OCI-LY3 (cell line): ENCODE data around the gene VPS25.
"Not testable (repeated sequence)": the region's sequence is repeated elsewhere in the genome, so short reads cannot be mapped to it uniquely, and the experiment has no call there.

ENCODE experiments used
- H2AFZ ChIP-seq: fragments of 200-600, 300-600 bp; shearing (Covaris generic); 2 replicates; pipeline ENCODE4 v1.6.0; 2014; ENCODE audit warnings: antibody characterized with exemption, low read depth, low read length
- H3K27ac ChIP-seq: fragments of 200-600, 300-600 bp; sonication (generic); 2 replicates; pipeline ENCODE4 v1.5.1; 2014; ENCODE audit warnings: mild to moderate bottlenecking, low read length, moderate library complexity, mixed read lengths
- H3K27me3 ChIP-seq: fragments of 200-600, 300-600 bp; sonication (generic); 2 replicates; pipeline ENCODE4 v1.6.1; 2014; ENCODE audit warnings: low read depth, low read length, mixed read lengths
- H3K36me3 ChIP-seq: fragments of 200-600, 300-600 bp; sonication (generic); replicated peaks from 2 replicates; pipeline ENCODE3; 2014; ENCODE audit warnings: low read depth, low read length, mixed read lengths
- H3K4me1 ChIP-seq: fragments of 300-600, 200-600 bp; sonication (generic); 2 replicates; pipeline ENCODE4 v1.6.1; 2014; ENCODE audit warnings: low read length, mixed read lengths
- H3K4me2 ChIP-seq: fragments of 200-600, 300-600 bp; sonication (generic); 2 replicates; pipeline ENCODE4 v1.6.1; 2014; ENCODE audit warnings: low read length, mixed read lengths
- H3K4me3 ChIP-seq: fragments of 300-600, 200-600 bp; sonication (generic); 2 replicates; pipeline ENCODE4 v1.5.1; 2014; ENCODE audit warnings: antibody characterized with exemption, mild to moderate bottlenecking, low read length, moderate library complexity
- H3K79me2 ChIP-seq: fragments of 300-600, 200-600 bp; shearing (Covaris generic); 2 replicates; pipeline ENCODE4 v1.6.1; 2014; ENCODE audit warnings: mild to moderate bottlenecking, low read length, mixed read lengths
- H3K9ac ChIP-seq: fragments of 300-600, 200-600 bp; shearing (Covaris generic); 2 replicates; pipeline ENCODE4 v1.6.0; 2014; ENCODE audit warnings: mild to moderate bottlenecking, low read length, moderate library complexity
- H3K9me3 ChIP-seq: fragments of 200-600, 300-600 bp; shearing (Covaris generic); 2 replicates; pipeline ENCODE4 v1.6.1; 2014; ENCODE audit warnings: low read length, mixed read lengths; ENCODE audit not compliant: insufficient read depth
- H4K20me1 ChIP-seq: fragments of 200-600, 300-600 bp; sonication (generic); 2 replicates; pipeline ENCODE4 v1.6.1; 2016; ENCODE audit warnings: low read length, mixed read lengths; ENCODE audit not compliant: insufficient read depth
- EZH2phosphoT487 ChIP-seq: fragments of 200-600 bp; shearing (Covaris generic); IDR thresholded peaks from 2 replicates; pipeline ENCODE4 v1.6.1; 2018; ENCODE audit warnings: antibody characterized with exemption, mixed run types, low read depth
- TF ChIP-seq, protein P1 (sequence below): fragments of 200-600, 300-600 bp; sonication (generic); IDR thresholded peaks from 2 replicates; pipeline ENCODE4 v1.5.1; 2014; ENCODE audit warnings: antibody characterized with exemption, low read length, low read depth

The VPS25 gene

DNA sequence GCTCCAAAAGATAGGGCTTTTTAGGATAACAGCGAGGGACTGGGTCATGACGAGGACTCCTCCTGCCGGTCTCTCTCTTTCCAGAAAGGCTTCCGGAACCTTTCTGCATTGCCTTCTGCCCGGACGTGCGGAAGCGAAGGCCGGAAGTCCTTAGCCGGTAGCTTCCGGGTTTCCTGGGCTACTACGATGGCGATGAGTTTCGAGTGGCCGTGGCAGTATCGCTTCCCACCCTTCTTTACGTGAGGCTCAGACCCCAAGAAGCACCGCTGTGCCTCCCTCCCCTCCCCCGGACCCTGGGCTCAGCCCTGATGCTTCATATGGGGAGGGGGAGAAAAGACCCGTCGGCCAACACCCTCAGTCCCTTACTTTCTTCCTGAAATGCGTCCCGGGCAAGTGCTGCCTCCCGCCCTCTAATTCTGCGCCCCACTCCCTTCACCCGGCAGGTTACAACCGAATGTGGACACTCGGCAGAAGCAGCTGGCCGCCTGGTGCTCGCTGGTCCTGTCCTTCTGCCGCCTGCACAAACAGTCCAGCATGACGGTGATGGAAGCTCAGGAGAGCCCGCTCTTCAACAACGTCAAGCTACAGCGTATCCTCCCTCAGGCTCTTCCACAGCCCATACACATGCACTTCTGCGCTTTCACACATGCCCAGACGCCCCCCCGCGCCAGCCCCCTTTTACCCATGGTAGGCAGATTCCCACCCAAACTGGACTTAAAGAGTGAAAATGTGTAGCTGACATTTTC, at the start of gene VPS25:
Gene VPS25, plus strand, starts transcription at position 160 of the 746 bp plus-strand sequence. Its CDS starts 27 bp downstream, at position 187.
- peak within 1 kb of the TSS; percentile 89 for H2AFZ ChIP-seq
- TF ChIP-seq EZH2phosphoT487: no peak
- TF ChIP-seq, protein P1, sequence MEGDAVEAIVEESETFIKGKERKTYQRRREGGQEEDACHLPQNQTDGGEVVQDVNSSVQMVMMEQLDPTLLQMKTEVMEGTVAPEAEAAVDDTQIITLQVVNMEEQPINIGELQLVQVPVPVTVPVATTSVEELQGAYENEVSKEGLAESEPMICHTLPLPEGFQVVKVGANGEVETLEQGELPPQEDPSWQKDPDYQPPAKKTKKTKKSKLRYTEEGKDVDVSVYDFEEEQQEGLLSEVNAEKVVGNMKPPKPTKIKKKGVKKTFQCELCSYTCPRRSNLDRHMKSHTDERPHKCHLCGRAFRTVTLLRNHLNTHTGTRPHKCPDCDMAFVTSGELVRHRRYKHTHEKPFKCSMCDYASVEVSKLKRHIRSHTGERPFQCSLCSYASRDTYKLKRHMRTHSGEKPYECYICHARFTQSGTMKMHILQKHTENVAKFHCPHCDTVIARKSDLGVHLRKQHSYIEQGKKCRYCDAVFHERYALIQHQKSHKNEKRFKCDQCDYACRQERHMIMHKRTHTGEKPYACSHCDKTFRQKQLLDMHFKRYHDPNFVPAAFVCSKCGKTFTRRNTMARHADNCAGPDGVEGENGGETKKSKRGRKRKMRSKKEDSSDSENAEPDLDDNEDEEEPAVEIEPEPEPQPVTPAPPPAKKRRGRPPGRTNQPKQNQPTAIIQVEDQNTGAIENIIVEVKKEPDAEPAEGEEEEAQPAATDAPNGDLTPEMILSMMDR: no peak
- no peaks in the 10 kb centered on the region for H3K27me3 ChIP-seq
- H3K79me2 ChIP-seq: peaks cover 9% of the 10 kb centered on the region
- no peaks in the 10 kb centered on the region for H4K20me1 ChIP-seq
- peak within 1 kb of the TSS; percentile 88 for H3K4me2 ChIP-seq
- no peaks in the 10 kb centered on the region for H3K9me3 ChIP-seq
- peak within 1 kb of the TSS; percentile 74 for H3K27ac ChIP-seq
- peak within 1 kb of the TSS; percentile 98 for H3K9ac ChIP-seq
- H3K4me1 ChIP-seq: peaks cover 29% of the 10 kb centered on the region
- peak within 1 kb of the TSS; percentile 93 for H3K4me3 ChIP-seq
- H3K36me3 ChIP-seq: peaks cover 21% of the 10 kb centered on the region

DNA sequence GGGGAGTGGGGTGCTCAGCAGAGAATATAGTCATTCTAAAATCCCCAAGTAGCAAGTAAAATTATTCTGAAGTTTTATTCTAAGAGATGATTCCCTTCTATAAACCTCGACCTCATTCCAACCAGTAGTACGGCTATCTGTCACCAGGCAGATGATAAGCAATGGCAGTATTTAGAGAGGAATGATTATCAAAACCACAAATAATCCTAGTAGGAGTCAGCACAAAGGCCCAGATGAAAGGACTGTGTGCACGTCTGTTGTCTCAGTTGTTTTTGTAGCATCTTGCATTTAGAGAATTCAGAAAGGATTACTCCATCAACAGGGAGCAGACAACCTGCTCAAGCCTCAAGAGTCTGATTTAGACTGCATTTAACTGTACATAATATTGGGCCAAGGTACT, 49.6 kb upstream of the VPS25 start:
- Histone ChIP-seq H2AFZ (no peak overlapping the region), H3K4me2 (no peak overlapping the region)

DNA sequence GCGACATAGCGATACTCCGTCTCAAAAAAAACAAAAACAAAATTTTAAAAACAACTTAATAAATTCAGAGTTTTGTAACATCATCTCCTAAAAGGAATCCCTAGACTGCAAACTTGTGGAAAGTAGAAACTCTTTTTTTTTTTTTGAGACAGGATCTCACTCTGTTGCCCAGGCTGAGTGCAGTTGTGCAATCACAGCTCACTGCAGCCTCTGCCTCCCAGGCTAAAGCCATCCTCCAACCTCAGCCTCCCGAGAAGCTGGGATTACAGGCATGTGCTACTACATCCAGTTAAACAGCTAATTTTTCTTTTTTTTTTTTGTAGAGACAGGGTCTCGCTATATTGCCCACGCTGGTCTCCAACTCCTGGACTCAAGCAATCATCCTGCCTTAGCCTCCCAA, 48.1 kb upstream of the VPS25 start:
- TF ChIP-seq EZH2phosphoT487: no peak
- TF ChIP-seq, protein P1: no peak
- H3K36me3 ChIP-seq: peaks cover 28% of the 10 kb centered on the region
- H3K79me2 ChIP-seq: no peaks in the 10 kb centered on the region
- no peaks in the 10 kb centered on the region for H4K20me1 ChIP-seq
- no peaks in the 10 kb centered on the region for H3K4me1 ChIP-seq
- H2AFZ ChIP-seq: no peak overlapping the region
- no peaks in the 10 kb centered on the region for H3K9me3 ChIP-seq
- no peak overlapping the region for H3K4me3 ChIP-seq
- H3K27me3 ChIP-seq: no peaks in the 10 kb centered on the region
- H3K9ac ChIP-seq: no peak overlapping the region
- H3K4me2 ChIP-seq: no peak overlapping the region
- H3K27ac ChIP-seq: no peak overlapping the region

More for the DNA sequence above, 49.6 kb upstream of the VPS25 start:
- Histone ChIP-seq H3K79me2 (no peaks in the 10 kb centered on the region), H4K20me1 (no peaks in the 10 kb centered on the region), H3K4me3 (no peak overlapping the region), H3K36me3 (peaks cover 35% of the 10 kb centered on the region), H3K9ac (no peak overlapping the region), H3K27me3 (no peaks in the 10 kb centered on the region), H3K4me1 (no peaks in the 10 kb centered on the region), H3K27ac (no peak overlapping the region), H3K9me3 (no peaks in the 10 kb centered on the region)
- TF ChIP-seq, protein P1: no peak
- no peak for TF ChIP-seq EZH2phosphoT487

DNA sequence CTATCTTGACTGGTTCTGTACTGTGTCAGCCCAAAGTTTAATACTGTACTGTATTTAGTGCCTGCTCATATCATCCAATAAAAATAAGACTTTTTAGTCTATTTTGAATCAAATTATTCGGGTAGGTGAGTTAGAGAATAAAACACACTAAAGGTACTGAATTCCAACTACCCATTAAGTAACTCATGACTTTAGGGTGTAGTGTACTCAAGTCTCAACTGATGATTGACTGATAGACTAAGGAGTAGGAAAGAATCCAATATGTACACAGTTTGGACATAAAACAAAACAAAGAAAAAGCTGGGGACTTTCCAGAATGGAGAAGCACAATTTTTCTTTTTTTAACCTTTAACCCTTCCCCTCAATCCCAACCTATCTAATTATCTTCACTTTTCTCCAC, 32.5 kb upstream of the VPS25 start:
- Histone ChIP-seq H3K9ac (no peak overlapping the region), H3K36me3 (no peaks in the 10 kb centered on the region), H3K4me1 (peaks cover 13% of the 10 kb centered on the region), H3K27ac (no peak overlapping the region), H4K20me1 (no peaks in the 10 kb centered on the region), H3K27me3 (no peaks in the 10 kb centered on the region), H2AFZ (no peak overlapping the region), H3K79me2 (peaks cover 29% of the 10 kb centered on the region), H3K4me2 (no peak overlapping the region), H3K4me3 (no peak overlapping the region), H3K9me3 (peaks cover 4% of the 10 kb centered on the region; the same call in 1 of the 2 replicates)
- TF ChIP-seq, protein P1: no peak
- TF ChIP-seq EZH2phosphoT487: no peak

DNA sequence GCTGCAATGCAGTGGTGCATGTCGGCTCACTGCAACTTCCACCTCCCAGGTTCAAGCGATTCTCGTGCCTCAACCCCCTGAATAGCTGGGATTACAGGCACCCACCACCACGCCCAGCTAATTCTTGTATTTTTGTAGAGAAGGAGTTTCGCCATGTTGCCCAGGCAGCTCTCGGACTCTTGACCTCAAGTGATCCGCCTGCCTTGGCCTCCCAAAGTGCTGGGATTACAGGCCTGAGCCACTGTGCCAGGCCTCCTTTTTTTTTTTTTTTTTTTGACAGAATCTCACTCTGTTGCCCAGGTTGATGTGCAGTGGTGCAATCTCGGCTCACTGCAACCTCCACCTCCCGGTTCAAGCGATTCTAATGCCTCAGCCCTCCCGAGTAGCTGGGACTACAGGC, 30.3 kb upstream of the VPS25 start:
- H4K20me1 ChIP-seq, H3K9me3 ChIP-seq, H2AFZ ChIP-seq, H3K27ac ChIP-seq, H3K27me3 ChIP-seq, H3K9ac ChIP-seq, H3K4me3 ChIP-seq, H3K4me2 ChIP-seq, H3K36me3 ChIP-seq: not testable (repeated sequence)
- H3K4me1 ChIP-seq: peaks cover 13% of the 10 kb centered on the region
- H3K79me2 ChIP-seq: peaks cover 29% of the 10 kb centered on the region
